Heart right ventricle (tissue), 16 donors: ENCODE measurements around the gene WDFY4. TPM values are rescaled to one million over a fixed set of nuclear protein-coding genes. Genes with fewer than 3 reads are reported as not detected.

Experiments
- ATAC-seq, 8 donors: fragments of 200-7000 bp; cut with Tn5 transposase; one replicate each; pipeline ENCODE4 v1.9.1; 2020; ENCODE audit warnings: mild to moderate bottlenecking in 8 of 8, moderate library complexity in 8 of 8, moderate number of reproducible peaks in 1 of 8
- DNase-seq, 2 donors: peaks; one replicate each; pipeline ENCODE4 v3.0.0-alpha.2; 2020
- H3K27ac ChIP-seq, 10 donors: fragments of 200-600 bp; sonication (generic) in 2 of 10; one replicate each; pipeline versions ENCODE4 v1.5.0 to v1.8.0; 2020 to 2022; ENCODE audit warnings: mild to moderate bottlenecking in 3 of 10
- H3K27me3 ChIP-seq, 7 donors: fragments of 200-600 bp; one replicate each; pipeline ENCODE4 v1.8.0; 2021 to 2022; ENCODE audit warnings: mild to moderate bottlenecking in 2 of 7
- H3K36me3 ChIP-seq, 9 donors: fragments of 200-600 bp; sonication (generic) in 1 of 9; one replicate each; pipeline versions ENCODE4 v1.5.0 to v1.8.0; 2020 to 2022; ENCODE audit warnings: mild to moderate bottlenecking in 2 of 9
- H3K4me1 ChIP-seq, 9 donors: fragments of 200-600 bp; sonication (generic) in 1 of 9; one replicate each; pipeline versions ENCODE4 v1.5.0 to v1.8.0; 2020 to 2022; ENCODE audit warnings: mild to moderate bottlenecking in 4 of 9
- H3K4me3 ChIP-seq, 10 donors: fragments of 200-600 bp; sonication (generic) in 2 of 10; one replicate each; pipeline versions ENCODE4 v1.5.0 to v1.8.0; 2020 to 2022; ENCODE audit warnings: mild to moderate bottlenecking in 7 of 10, moderate library complexity in 2 of 10
- H3K9me3 ChIP-seq, 11 donors: fragments of 200-600 bp in 10 of 11; sonication (generic) in 2 of 11; one replicate each; pipeline versions ENCODE4 v1.5.0 to v1.8.0; 2013 to 2022; ENCODE audit warnings: mild to moderate bottlenecking in 2 of 11, control low read depth in 1 of 11, moderate library complexity in 1 of 11
- CTCF ChIP-seq, 9 donors: fragments of 200-600 bp; sonication (generic) in 2 of 9; IDR thresholded peaks; one replicate each; pipeline versions ENCODE4 v1.5.0 to v1.8.0; 2021 to 2022; ENCODE audit warnings: antibody characterized with exemption in 9 of 9, mild to moderate bottlenecking in 5 of 9, moderate library complexity in 1 of 9
- WGBS, 2 donors: extraction: QIAGEN DNeasy Blood & Tissue Kit; methylation state at CpG; one replicate each; pipeline ENCODE4 v1.1.7; 2013; ENCODE audit warnings: inconsistent platforms in 1 of 2; 5-methylcytosine and 5-hydroxymethylcytosine counted together
- intact Hi-C, 10 donors: fragments of 100-400 bp; cut with DNase I; formaldehyde crosslinking; loops; one replicate each; pipeline versions ENCODE4 v1.11.1 to v1.14.2; 2022
- polyA plus RNA-seq, 2 donors: library from polyadenylated mRNA; stranded (reverse); fragments of 200-250 nt; gene quantifications; one replicate each; pipeline ENCODE4 v1.2.3, GENCODE V29; 2013
- total RNA-seq, 10 donors: library from RNA; stranded (reverse); fragmentation: NEBNext Ultra II Directional in 3 of 10; extraction: Animal tissue kit (Norgen Biotek cat#: 25700) in 3 of 10; gene quantifications; one replicate each; pipeline versions ENCODE4 v1.2.1 to v1.2.4, GENCODE V29; 2021 to 2023
- donor health status: Arrhythmogenic right ventricular cardiomyopathy.
- donor health status: ischemic (EF 13 %, LVEDD 7.1; RV severe dilation, severe dysfunction).
- donor health status: healthy with polysubstance abuse.
- donor health status: DM: no; HTN: yes; CAD: no.
- donor health status: DM: no; HTN: no; CAD: no.
- donor health status: ischemic (EF 25% LVEDD 6.9; RV normal size, moderate dysfunction).
- donor health status: ischemic (EF 25% LVEDD 5.7; RV mildly dilated, moderate dysfunction).
- donor health status: healthy.
- donor health status: DM: yes; HTN: yes; CAD: no.
- donor health status: Ischemic cardiomyopathy.
- donor health status: ischemic (EF 35%, LVEDD 5.7; RV mildly dilated, moderate dysfunction).
- donor health status: nonischemic (EF 11% LVEDD 7.7; RV severe dilation, severe dysfunction).
- donor health status: DM: yes; HTN: yes; CAD: no.
- donor health status: PGD.
- donor health status: ischemic (EF 29% LVEDD 5.4; RV normal size, mild dysfunction).
- donor health status: nonischemic (EF 23%, LVEDD 6.1; RV moderate dilation, normal function).

WDFY4 gene
- total and polyA plus RNA-seq, 12 donors, result 0.59 to 7.4 (median 0.92) TPM

- peak in 1 of 8 donors; percentile 41 for ATAC-seq
- Histone ChIP-seq H3K27me3 (peaks cover 0 to 3% (median 0%) of the 10 kb centered on the region in 7 donors), H3K36me3 (peaks cover 0 to 17% (median 0%) of the 10 kb centered on the region in 9 donors), H3K4me1 (no peaks in the 10 kb centered on the region), H3K9me3 (no peaks in the 10 kb centered on the region), H3K27ac (no peak overlapping the region), H3K4me3 (no peak overlapping the region)
- no peak for TF ChIP-seq CTCF (IDR thresholded peaks at IDR 0.05)
- no peak for DNase-seq
- WGBS, 2 donors, result 93 to 96% methylated on average over 16 of the region's 16 CpGs
- intact Hi-C loops, result loop anchor here in 1 of 10 donors (10.0 kb wide), 1 partner anchor 93 kb away; no protein-coding TSS in a partner anchor
Measured at GRCh38 chr10:48957361-48958151, 272.9 kb downstream of the WDFY4 start.

GRCh38 chr10:48958598-48959190 is 274.0 kb downstream of the WDFY4 start:
- no peak for DNase-seq
- Histone ChIP-seq H3K9me3 (no peaks in the 10 kb centered on the region), H3K27ac (no peak overlapping the region), H3K27me3 (peaks cover 0 to 3% (median 0%) of the 10 kb centered on the region in 7 donors), H3K4me3 (no peak overlapping the region), H3K36me3 (peaks cover 0 to 17% (median 0%) of the 10 kb centered on the region in 9 donors), H3K4me1 (no peaks in the 10 kb centered on the region)
- no peak for TF ChIP-seq CTCF (IDR thresholded peaks at IDR 0.05)
- intact Hi-C loops, result loop anchor here in 1 of 10 donors (10.0 kb wide), 1 partner anchor 94 kb away; no protein-coding TSS in a partner anchor
- ATAC-seq, result no peak
- 81 to 86% methylated on average over 1 of the region's 1 CpG for WGBS, 2 donors

GRCh38 chr10:48964038-48964437 is 279.4 kb downstream of the WDFY4 start:
- intact Hi-C loops, result no loop called here
- 92 to 97% methylated on average over 1 of the region's 1 CpG for WGBS, 2 donors
- Histone ChIP-seq H3K27ac (no peak overlapping the region), H3K27me3 (peaks cover 0 to 3% (median 0%) of the 10 kb centered on the region in 7 donors), H3K36me3 (peaks cover 0 to 22% (median 0%) of the 10 kb centered on the region in 9 donors), H3K9me3 (no peaks in the 10 kb centered on the region), H3K4me1 (peaks cover 0 to 2% (median 0%) of the 10 kb centered on the region in 9 donors), H3K4me3 (no peak overlapping the region)
- TF ChIP-seq CTCF (IDR thresholded peaks at IDR 0.05), result no peak
- ATAC-seq, result no peak
- no peak for DNase-seq

- Histone ChIP-seq H3K27ac (no peak overlapping the region), H3K36me3 (peaks cover 0 to 17% (median 0%) of the 10 kb centered on the region in 9 donors), H3K9me3 (no peaks in the 10 kb centered on the region), H3K4me3 (no peak overlapping the region), H3K4me1 (peaks cover 0 to 2% (median 0%) of the 10 kb centered on the region in 9 donors), H3K27me3 (peaks cover 0 to 3% (median 0%) of the 10 kb centered on the region in 7 donors)
- DNase-seq, result no peak
- no peak for ATAC-seq
- no peak for TF ChIP-seq CTCF (IDR thresholded peaks at IDR 0.05)
- 93 to 97% methylated on average over 4 of the region's 4 CpGs for WGBS, 2 donors
- intact Hi-C loops, result no loop called here
Measured at GRCh38 chr10:48965460-48965859, 280.8 kb downstream of the WDFY4 start.
